Liver (tissue), 3 donors: ENCODE data around the gene ADGRA1.

Source experiments
- EGR1 ChIP-seq, 2 donors: IDR thresholded peaks; 2 replicates each; pipeline ENCODE4 v1.6.1; 2016 to 2018; ENCODE audit warnings: antibody characterized with exemption in 2 of 2, low read depth in 2 of 2
- NR2F2 ChIP-seq: IDR thresholded peaks from 2 replicates; pipeline ENCODE4 v1.6.1; 2016; ENCODE audit warnings: antibody characterized with exemption
- TF ChIP-seq, protein P1 (sequence below): IDR thresholded peaks from 2 replicates; pipeline ENCODE4 v1.6.1; 2016; ENCODE audit warnings: antibody characterized with exemption
- TF ChIP-seq, protein P2 (sequence below): fragments of 150-350 bp; IDR thresholded peaks from 2 replicates; pipeline ENCODE4 v1.5.1; 2017; ENCODE audit warnings: improper control_type of control experiment, low read depth, low read length; ENCODE audit not compliant: missing input control
- TF ChIP-seq, protein P3 (sequence below): IDR thresholded peaks from 2 replicates; pipeline ENCODE4 v1.6.1; 2016; ENCODE audit warnings: antibody characterized with exemption
- donor health status: healthy.
- donor health status: healthy.

DNA sequence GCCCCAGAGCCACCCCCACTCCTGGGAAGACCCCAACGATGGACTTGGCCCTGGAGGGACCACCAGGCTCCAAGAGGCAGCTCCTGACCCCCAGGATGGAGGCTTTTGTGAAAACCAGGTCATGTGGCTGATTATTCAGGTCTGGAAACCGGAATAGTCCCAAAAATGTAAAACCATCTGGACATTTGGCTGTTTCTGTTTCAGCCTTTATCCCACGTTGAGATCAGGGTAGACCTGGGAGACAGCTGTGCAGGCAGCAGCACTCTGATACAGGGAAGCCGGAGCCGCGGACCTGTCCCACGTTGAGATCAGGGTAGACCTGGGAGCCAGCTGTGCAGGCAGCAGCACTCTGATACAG is 7.1 kb upstream of the ADGRA1 start:
- TF ChIP-seq, protein P1, sequence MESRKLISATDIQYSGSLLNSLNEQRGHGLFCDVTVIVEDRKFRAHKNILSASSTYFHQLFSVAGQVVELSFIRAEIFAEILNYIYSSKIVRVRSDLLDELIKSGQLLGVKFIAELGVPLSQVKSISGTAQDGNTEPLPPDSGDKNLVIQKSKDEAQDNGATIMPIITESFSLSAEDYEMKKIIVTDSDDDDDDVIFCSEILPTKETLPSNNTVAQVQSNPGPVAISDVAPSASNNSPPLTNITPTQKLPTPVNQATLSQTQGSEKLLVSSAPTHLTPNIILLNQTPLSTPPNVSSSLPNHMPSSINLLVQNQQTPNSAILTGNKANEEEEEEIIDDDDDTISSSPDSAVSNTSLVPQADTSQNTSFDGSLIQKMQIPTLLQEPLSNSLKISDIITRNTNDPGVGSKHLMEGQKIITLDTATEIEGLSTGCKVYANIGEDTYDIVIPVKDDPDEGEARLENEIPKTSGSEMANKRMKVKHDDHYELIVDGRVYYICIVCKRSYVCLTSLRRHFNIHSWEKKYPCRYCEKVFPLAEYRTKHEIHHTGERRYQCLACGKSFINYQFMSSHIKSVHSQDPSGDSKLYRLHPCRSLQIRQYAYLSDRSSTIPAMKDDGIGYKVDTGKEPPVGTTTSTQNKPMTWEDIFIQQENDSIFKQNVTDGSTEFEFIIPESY = no peak
- TF ChIP-seq, protein P2, sequence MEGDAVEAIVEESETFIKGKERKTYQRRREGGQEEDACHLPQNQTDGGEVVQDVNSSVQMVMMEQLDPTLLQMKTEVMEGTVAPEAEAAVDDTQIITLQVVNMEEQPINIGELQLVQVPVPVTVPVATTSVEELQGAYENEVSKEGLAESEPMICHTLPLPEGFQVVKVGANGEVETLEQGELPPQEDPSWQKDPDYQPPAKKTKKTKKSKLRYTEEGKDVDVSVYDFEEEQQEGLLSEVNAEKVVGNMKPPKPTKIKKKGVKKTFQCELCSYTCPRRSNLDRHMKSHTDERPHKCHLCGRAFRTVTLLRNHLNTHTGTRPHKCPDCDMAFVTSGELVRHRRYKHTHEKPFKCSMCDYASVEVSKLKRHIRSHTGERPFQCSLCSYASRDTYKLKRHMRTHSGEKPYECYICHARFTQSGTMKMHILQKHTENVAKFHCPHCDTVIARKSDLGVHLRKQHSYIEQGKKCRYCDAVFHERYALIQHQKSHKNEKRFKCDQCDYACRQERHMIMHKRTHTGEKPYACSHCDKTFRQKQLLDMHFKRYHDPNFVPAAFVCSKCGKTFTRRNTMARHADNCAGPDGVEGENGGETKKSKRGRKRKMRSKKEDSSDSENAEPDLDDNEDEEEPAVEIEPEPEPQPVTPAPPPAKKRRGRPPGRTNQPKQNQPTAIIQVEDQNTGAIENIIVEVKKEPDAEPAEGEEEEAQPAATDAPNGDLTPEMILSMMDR = no peak
- TF ChIP-seq EGR1 (IDR thresholded peaks at IDR 0.05; ENCODE audit: low read depth in 2 of 2) = no peak
- TF ChIP-seq NR2F2 = no peak
- TF ChIP-seq, protein P3, sequence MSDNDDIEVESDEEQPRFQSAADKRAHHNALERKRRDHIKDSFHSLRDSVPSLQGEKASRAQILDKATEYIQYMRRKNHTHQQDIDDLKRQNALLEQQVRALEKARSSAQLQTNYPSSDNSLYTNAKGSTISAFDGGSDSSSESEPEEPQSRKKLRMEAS = no peak
